GM19372 (cell line): Measurements from ENCODE around the gene STXBP2.

Experiments
- ATAC-seq: cut with Tn5 transposase; IDR thresholded peaks from one replicate; pipeline ENCODE4 v1.9.1; 2021; ENCODE audit warnings: mild to moderate bottlenecking, low read depth, moderate library complexity; ENCODE audit not compliant: unreplicated experiment

The STXBP2 gene

GRCh38 chr19:7677669-7678311 lies 40.9 kb downstream of the STXBP2 start:
- no peak for ATAC-seq

- ATAC-seq: no peak
Observed at GRCh38 chr19:7678971-7679751, 42.3 kb downstream of the STXBP2 start.

- no peak for ATAC-seq
Observed at GRCh38 chr19:7679771-7680605, 43.1 kb downstream of the STXBP2 start.

GRCh38 chr19:7680606-7681339 lies 43.9 kb downstream of the STXBP2 start, which contains the start of gene TRAPPC5:
Gene TRAPPC5 (plus strand): TSS chr19:7680833. CDS start chr19:7682254, 1,421 bp downstream.
- peak; percentile 41 for ATAC-seq

GRCh38 chr19:7681340-7682174 lies 44.6 kb downstream of the STXBP2 start:
- ATAC-seq: no peak

- ATAC-seq: no peak
Observed at GRCh38 chr19:7682175-7682855, 45.4 kb downstream of the STXBP2 start.

- no peak for ATAC-seq
Observed at GRCh38 chr19:7685546-7686445, 48.9 kb downstream of the STXBP2 start.

GRCh38 chr19:7687177-7687576 lies 50.3 kb downstream of the STXBP2 start:
- no peak for ATAC-seq

GRCh38 chr19:7689165-7689564 lies 52.3 kb downstream of the STXBP2 start:
- no peak for ATAC-seq

- no peak for ATAC-seq
Observed at GRCh38 chr19:7690779-7691258, 53.9 kb downstream of the STXBP2 start.

GRCh38 chr19:7691497-7691896 lies 54.6 kb downstream of the STXBP2 start:
- ATAC-seq: no peak

GRCh38 chr19:7692417-7693088 lies 55.6 kb downstream of the STXBP2 start:
- no peak for ATAC-seq

GRCh38 chr19:7694499-7694898 lies 57.6 kb downstream of the STXBP2 start:
- ATAC-seq: no peak
